ENCODE data around the gene NME1. TPM values are rescaled to one million over a fixed set of nuclear protein-coding genes. Genes with fewer than 3 reads are reported as not detected.

Gene NME1
- total RNA-seq, 1 experiment from 2014 or later, result 220 TPM

DNA sequence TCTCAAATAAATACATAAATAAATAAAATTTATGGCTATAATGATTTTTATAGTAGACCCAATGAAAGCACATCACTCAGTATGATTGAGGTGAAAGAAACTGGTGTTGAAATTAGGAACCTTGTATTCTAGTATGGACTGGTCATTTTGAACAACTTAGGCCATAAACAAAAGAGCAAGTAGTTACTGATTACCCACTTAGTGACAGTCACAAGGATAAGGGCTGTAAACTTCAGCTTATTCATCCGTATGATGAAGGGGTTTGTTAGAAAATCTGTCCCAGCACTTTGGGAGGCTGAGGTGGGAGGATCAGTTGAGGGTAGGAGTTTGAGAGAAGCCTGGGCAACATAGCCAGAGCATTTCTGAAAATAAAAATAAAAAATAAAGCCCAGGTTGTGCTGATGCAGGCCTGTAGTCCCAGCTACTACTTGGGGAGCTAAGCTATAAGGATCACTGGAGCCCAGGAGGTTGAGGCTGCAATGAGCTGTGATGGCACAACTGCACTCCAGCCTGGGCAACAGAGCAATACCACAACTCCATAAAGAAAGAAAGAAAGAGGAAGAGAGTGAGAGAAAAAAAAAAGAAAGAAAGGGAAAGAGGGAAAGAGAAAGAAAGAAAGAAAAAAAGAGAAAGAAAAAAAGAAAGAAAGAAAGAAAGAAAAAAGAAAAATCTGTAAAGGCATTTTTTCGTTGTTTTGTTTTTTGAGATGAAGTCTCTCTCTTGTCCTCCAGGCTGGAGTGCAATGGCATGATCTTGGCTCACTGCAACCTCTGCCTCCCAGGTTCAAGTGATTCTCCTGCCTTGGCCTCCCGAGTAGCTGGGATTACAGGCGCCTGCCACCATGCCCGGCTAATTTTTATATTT is 28.5 kb upstream of the NME1 start:
- Mint-ChIP-seq H3K9me3 (no peaks in the 10 kb centered on the region; a peak in 1 of 5 replicates), H3K27me3 (ENCODE audit: low read depth) (no peaks in the 10 kb centered on the region), H3K36me3 (ENCODE audit: insufficient read depth in 1 of 3, low read depth in 3 of 3) (no peaks in the 10 kb centered on the region), H3K27ac (peak overlapping the region in 1 of 3 experiments; percentile 40; a peak in 2 of 7 replicates), H3K4me3 (no peak overlapping the region), H3K4me1 (peaks cover 8 to 13% of the 10 kb centered on the region in 2 experiments)
- Histone ChIP-seq H3K4me1 (ENCODE audit: insufficient read depth, low read length) (no peaks in the 10 kb centered on the region), H3K27ac (ENCODE audit: insufficient read length, low read depth, low read length) (no peak overlapping the region), H3K14ac (ENCODE audit: insufficient read depth, low read length) (no peak overlapping the region), H2AK5ac (ENCODE audit: insufficient read length, low read length) (no peak overlapping the region), H3K23ac (ENCODE audit: insufficient read length, low read depth, low read length) (no peak overlapping the region), H2AFZ (ENCODE audit: low read length) (no peak overlapping the region), H4K8ac (replicated peaks; ENCODE audit: insufficient read length, low read depth, low read length) (no peak overlapping the region), H3T11ph (ENCODE audit: low read length) (no peak overlapping the region), H3K23me2 (ENCODE audit: insufficient read length, low read depth, low read length, poor library complexity, severe bottlenecking) (peaks cover 13% of the 10 kb centered on the region), H3K9me3 (ENCODE audit: control insufficient read depth, low read depth, low read length) (no peaks in the 10 kb centered on the region), H2BK5ac (ENCODE audit: insufficient read length, low read length) (no peak overlapping the region), H3K18ac (ENCODE audit: insufficient read length, low read depth, low read length) (no peak overlapping the region), H2BK120ac (ENCODE audit: low read depth, low read length, poor library complexity, severe bottlenecking) (no peak overlapping the region), H2BK20ac (ENCODE audit: low read depth, low read length, poor library complexity, severe bottlenecking) (no peak overlapping the region), H3K56ac (ENCODE audit: insufficient read length, low read depth, low read length) (no peak overlapping the region), H3K79me2 (ENCODE audit: insufficient read depth, low read length) (no peaks in the 10 kb centered on the region), H3K27me3 (ENCODE audit: insufficient read depth, low read length) (no peaks in the 10 kb centered on the region), H3K9ac (ENCODE audit: extremely low read depth, insufficient read length, low read length) (no peak overlapping the region), H4K20me1 (ENCODE audit: control insufficient read depth, insufficient read depth, insufficient read length) (no peaks in the 10 kb centered on the region), H3K4ac (ENCODE audit: low read depth, low read length) (no peak overlapping the region), H4K91ac (ENCODE audit: insufficient read length, low read depth, low read length) (no peak overlapping the region), H2BK12ac (ENCODE audit: insufficient read length, low read depth, low read length) (no peak overlapping the region), H3K79me1 (ENCODE audit: insufficient read depth, low read depth, low read length, poor library complexity, severe bottlenecking) (no peaks in the 10 kb centered on the region), H3K4me2 (ENCODE audit: insufficient read depth, insufficient read length, low read length) (no peak overlapping the region), H2BK15ac (ENCODE audit: low read depth, low read length) (no peak overlapping the region), H4K5ac (ENCODE audit: insufficient read length, low read depth, low read length) (no peak overlapping the region)
- DNase-seq, result no peak
- TF ChIP-seq, protein P1, sequence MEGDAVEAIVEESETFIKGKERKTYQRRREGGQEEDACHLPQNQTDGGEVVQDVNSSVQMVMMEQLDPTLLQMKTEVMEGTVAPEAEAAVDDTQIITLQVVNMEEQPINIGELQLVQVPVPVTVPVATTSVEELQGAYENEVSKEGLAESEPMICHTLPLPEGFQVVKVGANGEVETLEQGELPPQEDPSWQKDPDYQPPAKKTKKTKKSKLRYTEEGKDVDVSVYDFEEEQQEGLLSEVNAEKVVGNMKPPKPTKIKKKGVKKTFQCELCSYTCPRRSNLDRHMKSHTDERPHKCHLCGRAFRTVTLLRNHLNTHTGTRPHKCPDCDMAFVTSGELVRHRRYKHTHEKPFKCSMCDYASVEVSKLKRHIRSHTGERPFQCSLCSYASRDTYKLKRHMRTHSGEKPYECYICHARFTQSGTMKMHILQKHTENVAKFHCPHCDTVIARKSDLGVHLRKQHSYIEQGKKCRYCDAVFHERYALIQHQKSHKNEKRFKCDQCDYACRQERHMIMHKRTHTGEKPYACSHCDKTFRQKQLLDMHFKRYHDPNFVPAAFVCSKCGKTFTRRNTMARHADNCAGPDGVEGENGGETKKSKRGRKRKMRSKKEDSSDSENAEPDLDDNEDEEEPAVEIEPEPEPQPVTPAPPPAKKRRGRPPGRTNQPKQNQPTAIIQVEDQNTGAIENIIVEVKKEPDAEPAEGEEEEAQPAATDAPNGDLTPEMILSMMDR (conservative IDR thresholded peaks at IDR 0.05), result no peak
- no CpG with 5 or more reads among the region's 5 CpGs for WGBS (ENCODE audit: extremely low coverage, insufficient read length, low lambda C conversion rate)

Measured in H9 (cell line).